Measurements from ENCODE around the gene UBE3C.

GRCh38 chr7:157270060-157270444 is 131.3 kb downstream of the UBE3C start:
- TF ChIP-seq CTCF (IDR thresholded peaks at IDR 0.05) (no peak), POLR2A (IDR thresholded peaks at IDR 0.05) (no peak)
